ENCODE results near the gene CCDC74B. TPM values are rescaled to one million over a fixed set of nuclear protein-coding genes. Genes with fewer than 3 reads are reported as not detected.
A peak's percentile ranks its signal among the peaks of the same experiment; 100 is the strongest.
"Not testable (repeated sequence)": the region's sequence is repeated elsewhere in the genome, so short reads cannot be mapped to it uniquely, and the experiment has no call there.

The CCDC74B gene
- total RNA-seq, 1 donor from 2014 or later, result 8.8 TPM

GRCh38 chr2:130155956-130156623 is 11.2 kb upstream of the CCDC74B start:
- H3K4me3 ChIP-seq; H3F3A ChIP-seq (ENCODE audit: low read depth); H3K27ac ChIP-seq; H3K27me3 Mint-ChIP-seq (ENCODE audit: insufficient read depth, low read depth); H3K9me3 ChIP-seq (ENCODE audit: low read depth); H3K36me3 Mint-ChIP-seq; H3K27me3 ChIP-seq; H3K27ac Mint-ChIP-seq; H3K36me3 ChIP-seq; H2AFZ ChIP-seq (replicated peaks); H3K79me2 ChIP-seq (ENCODE audit: low read depth); H3K9ac ChIP-seq; H3K4me3 Mint-ChIP-seq; H3K4me1 ChIP-seq; H3K9me3 Mint-ChIP-seq; H3K4me2 ChIP-seq; H3K4me1 Mint-ChIP-seq: not testable (repeated sequence)
- peaks cover 18% of the 10 kb centered on the region for H4K20me1 ChIP-seq (ENCODE audit: low read depth)
- peak; percentile 64 for TF ChIP-seq CTCF (IDR thresholded peaks at IDR 0.05)
- peak; percentile 79 for DNase-seq (ENCODE audit: low spot score)

GRCh38 chr2:130154773-130155765 is 10.2 kb upstream of the CCDC74B start:
- no peaks in the 10 kb centered on the region for H3K27me3 ChIP-seq
- peaks cover 2% of the 10 kb centered on the region for H3K36me3 Mint-ChIP-seq
- H3K36me3 ChIP-seq, result no peaks in the 10 kb centered on the region

GRCh38 chr2:130154423-130154770 is 9.5 kb upstream of the CCDC74B start:
- not testable (repeated sequence) for H3K9me3 ChIP-seq (ENCODE audit: low read depth); H3K36me3 Mint-ChIP-seq; H3K79me2 ChIP-seq (ENCODE audit: low read depth); H3K4me2 ChIP-seq; H3K4me3 Mint-ChIP-seq; H3K4me1 ChIP-seq; H2AFZ ChIP-seq (replicated peaks); H3K27ac Mint-ChIP-seq; H3K27me3 ChIP-seq; H3K9me3 Mint-ChIP-seq; H3K9ac ChIP-seq; H3K4me3 ChIP-seq; H3K4me1 Mint-ChIP-seq; H3K27me3 Mint-ChIP-seq (ENCODE audit: insufficient read depth, low read depth); H3K27ac ChIP-seq; DNase-seq (ENCODE audit: low spot score); H3F3A ChIP-seq (ENCODE audit: low read depth); H3K36me3 ChIP-seq
- H4K20me1 ChIP-seq (ENCODE audit: low read depth), result peaks cover 23% of the 10 kb centered on the region

More at GRCh38 chr2:130154773-130155765, 10.2 kb upstream of the CCDC74B start:
- Histone ChIP-seq H3K9ac (no peak overlapping the region), H3K4me2 (no peak overlapping the region), H3K9me3 (ENCODE audit: low read depth) (no peaks in the 10 kb centered on the region), H3K27ac (no peak overlapping the region), H4K20me1 (ENCODE audit: low read depth) (peaks cover 20% of the 10 kb centered on the region), H3K79me2 (ENCODE audit: low read depth) (no peaks in the 10 kb centered on the region), H2AFZ (replicated peaks) (no peak overlapping the region), H3K4me3 (no peak overlapping the region), H3F3A (ENCODE audit: low read depth) (no peaks in the 10 kb centered on the region), H3K4me1 (no peaks in the 10 kb centered on the region)
- TF ChIP-seq CTCF (IDR thresholded peaks at IDR 0.05), result no peak
- no peak for TF ChIP-seq EZH2phosphoT487 (IDR thresholded peaks at IDR 0.05)
- TF ChIP-seq EZH2 (IDR thresholded peaks at IDR 0.05), result no peak
- DNase-seq (ENCODE audit: low spot score), result no peak
- H3K27me3 Mint-ChIP-seq (ENCODE audit: insufficient read depth, low read depth), result peaks cover 7% of the 10 kb centered on the region
- no peak overlapping the region for H3K27ac Mint-ChIP-seq
- no peaks in the 10 kb centered on the region for H3K9me3 Mint-ChIP-seq
- H3K4me1 Mint-ChIP-seq, result no peaks in the 10 kb centered on the region
- no peak overlapping the region for H3K4me3 Mint-ChIP-seq

- H3K4me2 ChIP-seq; H3K27ac ChIP-seq; H3K4me1 Mint-ChIP-seq; H3K9me3 Mint-ChIP-seq; H3F3A ChIP-seq (ENCODE audit: low read depth); H3K79me2 ChIP-seq (ENCODE audit: low read depth); H3K9me3 ChIP-seq (ENCODE audit: low read depth); H3K4me1 ChIP-seq; H3K36me3 ChIP-seq; H3K27me3 Mint-ChIP-seq (ENCODE audit: insufficient read depth, low read depth); H3K36me3 Mint-ChIP-seq; H3K27me3 ChIP-seq; H3K27ac Mint-ChIP-seq; H2AFZ ChIP-seq (replicated peaks); DNase-seq (ENCODE audit: low spot score); H3K9ac ChIP-seq; H3K4me3 ChIP-seq; H3K4me3 Mint-ChIP-seq: not testable (repeated sequence)
- peaks cover 25% of the 10 kb centered on the region for H4K20me1 ChIP-seq (ENCODE audit: low read depth)
Observed at GRCh38 chr2:130153721-130154422, 9.0 kb upstream of the CCDC74B start.

Data from neural progenitor cell (in vitro differentiated cells).